ENCODE data around the gene SNORC.
A peak's percentile ranks its signal among the peaks of the same experiment; 100 is the strongest.
"Not testable (repeated sequence)": the region's sequence is repeated elsewhere in the genome, so short reads cannot be mapped to it uniquely, and the experiment has no call there.

SNORC gene

GRCh38 chr2:232870018-232870765, at the start of gene SNORC:
Gene SNORC (plus strand): TSS chr2:232870264. CDS start chr2:232870342, 78 bp downstream.
- peak; percentile 9 for DNase-seq

GRCh38 chr2:232829988-232830387, 40.1 kb upstream of the SNORC start:
- no peak for DNase-seq

DNA sequence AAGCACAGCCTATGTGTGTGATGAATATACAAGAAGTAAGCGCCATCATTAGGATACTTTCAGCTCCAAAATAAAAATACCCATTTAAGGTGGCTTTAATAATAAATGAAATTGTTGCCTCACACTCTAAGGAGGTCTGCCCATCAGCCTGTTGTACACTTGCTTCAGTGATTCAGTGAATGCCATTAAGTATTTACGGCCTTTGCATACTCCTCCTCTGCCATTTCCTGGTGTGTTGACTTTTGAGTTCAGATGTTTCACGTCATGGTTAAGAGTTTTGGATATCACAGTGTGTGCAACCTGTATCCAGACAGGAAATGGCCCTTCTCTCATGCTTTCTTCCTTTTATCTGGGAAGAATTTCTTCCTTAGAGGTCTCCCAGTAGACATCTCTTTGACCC, 38.6 kb upstream of the SNORC start:
- no peak for DNase-seq

GRCh38 chr2:232833830-232834229, 36.2 kb upstream of the SNORC start:
- DNase-seq = no peak

GRCh38 chr2:232835687-232836208, 34.3 kb upstream of the SNORC start:
- DNase-seq = no peak

DNA sequence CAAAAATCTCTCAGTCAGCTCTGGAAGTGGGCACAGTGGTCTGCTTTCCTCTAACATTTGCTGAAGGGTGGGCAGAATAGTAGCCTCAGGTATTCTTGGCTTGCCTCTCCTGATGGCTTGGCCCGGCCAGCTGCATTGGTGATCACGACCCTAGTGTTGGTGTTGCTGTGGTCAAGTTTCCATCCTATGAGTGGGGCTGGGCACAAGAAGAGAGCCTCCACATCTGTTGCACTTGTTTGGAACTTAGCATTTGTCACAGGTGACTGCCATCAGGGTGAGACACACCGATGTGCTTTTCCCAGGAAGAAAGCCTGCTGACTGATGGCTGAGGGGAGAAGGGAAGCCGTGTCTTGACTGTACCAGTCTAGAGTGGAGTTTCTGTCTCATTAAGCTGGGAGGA, 33.1 kb upstream of the SNORC start:
- DNase-seq = no peak

GRCh38 chr2:232838406-232838874, 31.6 kb upstream of the SNORC start:
- peak; percentile 68 for DNase-seq

DNA sequence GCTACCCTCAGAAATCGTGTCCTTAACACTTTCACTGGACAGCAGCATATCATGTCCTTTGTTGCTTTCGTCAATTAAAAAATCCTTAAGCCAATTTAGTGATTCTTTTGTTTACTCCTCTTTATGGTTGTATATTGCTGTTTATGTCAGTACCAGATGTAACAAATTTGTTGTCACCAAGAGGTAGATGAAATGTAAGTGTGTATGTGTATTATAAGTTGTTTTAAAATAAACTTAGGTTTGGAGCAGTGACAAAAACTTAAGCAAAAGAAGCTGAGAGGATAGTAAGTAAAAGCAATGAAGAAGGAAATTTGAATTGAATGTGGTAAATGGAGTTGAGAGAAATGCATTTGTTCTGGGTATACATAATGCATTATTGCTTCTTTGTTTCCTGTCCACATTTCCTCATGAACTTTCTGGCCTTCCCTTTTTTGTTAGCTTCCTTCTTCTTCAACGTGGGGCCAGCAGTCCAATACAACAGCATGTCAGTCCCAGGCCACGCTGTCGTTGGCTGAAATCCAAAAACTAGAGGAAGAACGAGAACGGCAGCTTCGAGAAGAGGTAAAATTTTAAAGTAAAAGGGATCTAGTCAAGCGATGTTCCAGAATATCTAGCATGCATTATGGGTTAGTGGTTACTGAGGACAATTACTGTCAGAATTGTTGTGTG, 30.5 kb upstream of the SNORC start:
- no peak for DNase-seq

- DNase-seq = no peak
Observed at GRCh38 chr2:232842689-232843088, 27.4 kb upstream of the SNORC start.

DNA sequence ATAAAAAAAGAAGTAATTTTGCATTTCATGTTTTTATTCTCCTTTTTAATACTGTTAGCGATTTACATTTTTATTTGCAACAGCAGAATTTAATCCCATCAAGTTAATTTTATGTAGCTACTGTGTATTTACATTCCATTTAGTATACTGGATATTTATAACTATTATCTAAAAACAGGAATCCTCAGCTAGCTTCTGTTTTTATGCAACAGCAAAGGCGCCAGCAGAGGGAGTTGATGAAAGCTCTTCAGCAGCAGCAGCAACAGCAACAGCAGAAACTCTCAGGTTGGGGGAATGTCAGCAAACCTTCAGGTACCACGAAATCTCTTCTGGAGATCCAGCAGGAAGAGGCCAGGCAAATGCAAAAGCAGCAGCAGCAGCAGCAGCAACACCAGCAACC, 26.2 kb upstream of the SNORC start:
- no peak for DNase-seq

GRCh38 chr2:232846055-232846454, 24.0 kb upstream of the SNORC start:
- DNase-seq = no peak

DNA sequence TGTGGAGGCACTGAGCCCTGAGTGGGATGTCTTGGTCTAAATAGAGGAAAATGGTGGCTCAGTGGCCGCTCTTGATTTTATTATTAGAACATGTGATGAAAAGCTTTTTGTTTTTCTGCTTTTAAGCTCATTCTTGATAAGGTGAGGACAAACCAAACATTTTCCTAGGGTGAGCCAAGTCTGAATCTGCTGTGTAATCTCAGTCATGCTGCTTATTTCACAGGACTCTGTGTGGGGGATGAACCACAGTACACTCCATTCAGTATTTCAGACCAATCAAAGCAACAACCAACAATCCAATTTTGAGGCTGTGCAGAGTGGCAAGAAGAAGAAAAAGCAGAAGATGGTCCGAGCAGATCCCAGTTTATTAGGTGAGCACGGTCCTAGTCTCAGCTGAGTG, 20.0 kb upstream of the SNORC start:
- no peak for DNase-seq

DNA sequence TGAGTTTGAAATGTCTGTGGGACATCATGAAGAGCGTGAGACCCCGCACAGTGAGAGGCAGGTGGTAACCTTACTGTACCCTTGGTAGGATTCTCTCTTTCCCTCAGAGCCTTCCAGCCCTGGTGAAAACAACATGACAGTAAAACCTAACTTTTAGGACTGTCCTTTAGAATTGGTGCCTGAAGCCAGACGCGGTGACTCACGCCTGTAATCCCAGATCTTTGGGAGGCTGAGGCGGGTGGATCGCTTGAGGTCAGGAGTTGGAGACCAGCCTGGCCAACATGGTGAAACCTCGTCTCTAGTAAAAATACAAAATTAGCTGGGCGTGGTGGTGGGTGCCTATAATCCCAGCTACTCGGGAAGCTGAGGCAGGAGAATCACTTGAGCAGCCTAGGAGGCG, 18.0 kb upstream of the SNORC start:
- DNase-seq = not testable (repeated sequence)

GRCh38 chr2:232852676-232853075, 17.4 kb upstream of the SNORC start:
- DNase-seq = no peak

DNA sequence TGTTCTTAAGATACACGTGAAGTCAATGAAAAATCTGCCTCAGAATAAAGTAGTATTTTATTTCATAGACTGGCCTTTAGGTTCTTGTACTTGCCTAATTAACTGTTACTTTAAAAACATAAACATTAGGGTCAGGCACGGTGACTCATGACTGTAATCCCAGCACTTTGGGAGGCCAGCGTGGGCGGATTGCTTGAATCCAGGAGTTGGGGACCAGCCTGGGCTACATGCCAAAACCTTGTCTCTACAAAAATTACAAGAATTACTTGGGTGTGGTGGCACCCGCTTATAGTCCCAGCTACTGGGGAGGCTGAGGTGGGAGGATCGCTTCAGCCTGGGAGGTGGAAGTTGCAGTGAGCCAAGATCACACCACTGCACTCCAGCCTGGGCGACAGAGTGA, 16.0 kb upstream of the SNORC start:
- DNase-seq = no peak

DNA sequence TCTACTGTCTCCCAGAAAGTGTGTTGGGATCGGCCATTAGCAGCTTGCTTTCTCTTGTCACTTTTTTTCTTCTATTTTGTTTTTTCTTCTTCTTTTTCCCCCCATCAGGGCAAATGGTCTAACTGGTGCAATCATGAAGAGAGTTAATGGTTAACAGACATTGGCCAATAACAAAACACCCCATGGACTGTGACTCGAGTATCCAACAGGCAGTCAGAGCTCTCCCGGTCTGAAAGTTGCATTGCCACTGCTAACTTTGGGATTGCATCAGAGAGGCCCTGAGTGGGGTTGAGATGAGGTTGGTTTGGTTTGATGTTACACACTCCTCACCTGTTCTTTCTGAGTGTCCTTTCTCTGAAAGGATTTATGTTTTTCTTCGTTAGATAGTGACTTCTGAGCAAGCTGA, 12.9 kb upstream of the SNORC start:
- DNase-seq = no peak

DNA sequence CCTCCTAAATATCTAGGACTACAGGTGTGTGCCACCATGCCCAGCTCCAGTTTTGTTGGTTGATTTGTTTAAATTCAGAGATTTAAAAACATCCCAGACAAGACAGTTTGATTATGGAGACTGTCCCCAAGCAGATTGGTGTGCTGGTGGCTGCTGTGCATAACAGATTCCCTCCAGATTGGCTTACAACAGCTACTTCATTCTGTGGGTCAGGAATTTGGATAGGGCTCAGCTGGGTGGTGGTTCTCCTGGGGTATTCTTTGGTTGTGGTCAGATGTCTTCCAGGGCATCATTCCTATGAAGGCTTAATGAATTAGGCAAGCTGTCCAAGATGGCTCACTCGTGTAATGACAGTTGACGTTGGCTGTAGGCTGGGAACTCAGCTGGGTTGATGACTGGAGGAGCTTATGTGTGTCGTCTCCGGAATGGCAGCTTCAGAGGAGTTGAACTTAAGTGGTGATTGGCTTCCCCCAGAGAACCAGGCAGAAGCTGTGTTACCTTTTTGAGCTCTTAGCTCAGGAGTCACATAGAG, 10.6 kb upstream of the SNORC start:
- DNase-seq = no peak

- DNase-seq = no peak
Observed at GRCh38 chr2:232860593-232861241, 9.3 kb upstream of the SNORC start.

DNA sequence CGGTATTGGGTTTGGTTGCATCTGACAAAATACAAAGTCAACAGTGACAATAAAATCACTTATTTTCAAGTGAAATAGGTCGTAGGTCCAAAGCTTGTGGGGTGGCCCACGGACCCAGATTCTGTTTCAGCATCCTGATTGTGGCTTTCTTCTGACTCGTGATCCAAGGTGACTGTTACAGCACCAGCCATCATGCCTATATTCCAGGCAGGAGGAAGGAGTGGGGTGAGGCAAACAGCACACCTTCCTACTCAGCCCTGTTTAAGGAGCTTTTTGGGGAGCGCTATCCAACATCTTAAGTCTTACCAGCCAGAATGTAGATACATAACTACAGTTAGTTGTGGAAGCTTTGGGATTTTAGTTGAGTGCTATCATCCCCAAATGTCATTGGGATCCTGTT, 8.7 kb upstream of the SNORC start:
- DNase-seq = no peak

DNA sequence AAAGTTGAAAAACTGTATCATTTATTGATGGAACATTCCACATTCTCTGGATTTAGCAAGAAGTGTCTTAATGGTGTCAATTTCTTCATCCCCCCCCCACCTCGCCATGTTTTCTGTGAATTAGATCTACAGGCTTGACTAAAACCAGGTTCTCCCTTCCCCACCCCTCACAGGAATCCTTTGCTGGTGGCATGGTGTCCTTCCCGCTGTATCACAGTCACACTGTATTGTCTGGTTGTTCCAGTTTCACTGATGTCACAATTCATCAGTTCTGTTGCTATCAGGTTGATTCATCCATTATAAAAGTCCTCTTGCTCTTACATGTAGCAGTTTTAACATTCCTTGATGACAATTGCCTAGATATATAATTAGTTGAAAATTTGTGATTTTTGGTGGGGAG, 6.1 kb upstream of the SNORC start:
- no peak for DNase-seq

DNA sequence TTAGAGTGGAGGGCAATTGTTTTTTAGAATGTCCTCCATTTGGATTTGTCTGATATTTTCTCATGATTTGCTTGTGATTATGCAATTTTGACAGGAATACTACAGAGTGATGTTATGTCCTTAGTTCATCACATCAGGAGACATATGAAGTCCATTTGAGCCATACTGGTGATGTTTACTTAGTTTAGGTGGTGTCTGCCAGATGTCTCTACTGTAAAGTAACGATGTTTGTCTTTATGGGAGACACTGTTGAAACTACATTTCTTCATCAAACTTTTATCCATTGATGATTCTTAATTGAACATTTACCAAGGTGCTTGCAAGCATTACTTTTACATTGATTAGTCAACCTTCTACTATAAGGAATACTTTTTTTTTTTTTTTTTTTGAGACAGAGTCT, 4.9 kb upstream of the SNORC start:
- no peak for DNase-seq

GRCh38 chr2:232866104-232866503, 4.0 kb upstream of the SNORC start:
- DNase-seq = no peak

Measured in stimulated activated CD8-positive, alpha-beta memory T cell treated with anti-CD3 and anti-CD28 coated beads, Interleukin-4, amount 100 ng/mL, for 48 hours (primary cell).